Spleen (tissue), 7 donors: ENCODE data around the gene TLX2.

Experiments
- POLR2A ChIP-seq, 3 donors: fragments of 450-650 bp; IDR thresholded peaks; one replicate each; pipeline ENCODE4 v1.5.1; 2017; ENCODE audit warnings: antibody characterized with exemption in 3 of 3, mild to moderate bottlenecking in 1 of 3
- TF ChIP-seq, protein P1 (sequence below), 11 experiments: fragments of 200-600 bp in 7 of 11; fragments of 450-650 bp in 4 of 11; sonication (generic) in 4 of 11; IDR thresholded peaks in 8 of 11; conservative IDR thresholded peaks in 3 of 11; 1 replicate in 7 of 11; 2 replicates in 4 of 11; pipeline versions ENCODE4 v1.4.0 to v1.8.0; 2016 to 2021; ENCODE audit warnings: antibody characterized with exemption in 11 of 11, inconsistent platforms in 4 of 11, mild to moderate bottlenecking in 1 of 11
- donor health status: DM: no; HTN: no; CAD: no; lungs with moderate emphysema.
- donor health status: DM: no; HTN: no; CAD: no.
- donor health status: DM: no; HTN: no; CAD: no.

DNA sequence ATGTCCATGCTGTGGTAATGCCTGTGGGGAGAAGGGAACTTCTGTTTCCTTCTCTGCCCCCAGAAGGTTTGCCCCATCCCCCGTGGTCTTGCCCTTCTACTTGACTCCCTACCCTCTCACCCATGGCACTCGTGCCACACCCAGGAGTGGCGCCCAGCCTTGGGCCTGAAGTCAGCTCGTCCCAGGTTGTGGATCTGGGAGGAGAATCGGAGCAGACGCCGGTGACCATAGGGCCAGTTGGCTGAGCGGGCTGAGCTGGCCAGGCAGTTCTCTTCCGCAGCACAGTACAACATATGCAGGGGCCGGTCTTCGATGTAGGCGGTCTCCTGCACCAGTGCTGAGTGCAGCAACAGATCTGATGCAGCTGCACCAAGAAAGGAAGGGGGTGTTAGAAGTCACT, 20.2 kb downstream of the TLX2 start:
- TF ChIP-seq, protein P1, sequence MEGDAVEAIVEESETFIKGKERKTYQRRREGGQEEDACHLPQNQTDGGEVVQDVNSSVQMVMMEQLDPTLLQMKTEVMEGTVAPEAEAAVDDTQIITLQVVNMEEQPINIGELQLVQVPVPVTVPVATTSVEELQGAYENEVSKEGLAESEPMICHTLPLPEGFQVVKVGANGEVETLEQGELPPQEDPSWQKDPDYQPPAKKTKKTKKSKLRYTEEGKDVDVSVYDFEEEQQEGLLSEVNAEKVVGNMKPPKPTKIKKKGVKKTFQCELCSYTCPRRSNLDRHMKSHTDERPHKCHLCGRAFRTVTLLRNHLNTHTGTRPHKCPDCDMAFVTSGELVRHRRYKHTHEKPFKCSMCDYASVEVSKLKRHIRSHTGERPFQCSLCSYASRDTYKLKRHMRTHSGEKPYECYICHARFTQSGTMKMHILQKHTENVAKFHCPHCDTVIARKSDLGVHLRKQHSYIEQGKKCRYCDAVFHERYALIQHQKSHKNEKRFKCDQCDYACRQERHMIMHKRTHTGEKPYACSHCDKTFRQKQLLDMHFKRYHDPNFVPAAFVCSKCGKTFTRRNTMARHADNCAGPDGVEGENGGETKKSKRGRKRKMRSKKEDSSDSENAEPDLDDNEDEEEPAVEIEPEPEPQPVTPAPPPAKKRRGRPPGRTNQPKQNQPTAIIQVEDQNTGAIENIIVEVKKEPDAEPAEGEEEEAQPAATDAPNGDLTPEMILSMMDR (IDR thresholded peaks at IDR 0.05 in 8 of 11, conservative IDR thresholded peaks at IDR 0.05 in 3 of 11), result no peak
- TF ChIP-seq POLR2A (IDR thresholded peaks at IDR 0.05), result no peak
